Measurements from ENCODE around the gene ZNF133. TPM values are rescaled to one million over a fixed set of nuclear protein-coding genes. Genes with fewer than 3 reads are reported as not detected.
"Not testable (repeated sequence)": the region's sequence is repeated elsewhere in the genome, so short reads cannot be mapped to it uniquely, and the experiment has no call there.

Gene ZNF133
- total RNA-seq, 2 experiments from 2014 or later, result 5.9 to 6.5 TPM

- Histone ChIP-seq H3K9me3 (ENCODE audit: low read length) (peaks cover 13% of the 10 kb centered on the region; the same call in 1 of the 2 replicates), H2AFZ (ENCODE audit: low read length) (no peak overlapping the region), H3K36me3 (ENCODE audit: insufficient read depth, low read length) (no peaks in the 10 kb centered on the region), H3K27ac (ENCODE audit: low read depth, low read length, poor library complexity, severe bottlenecking) (no peak overlapping the region), H3K4me1 (ENCODE audit: insufficient read depth, low read length, poor library complexity, severe bottlenecking) (no peaks in the 10 kb centered on the region), H3K9me2 (ENCODE audit: insufficient read depth, low read length) (no peaks in the 10 kb centered on the region), H3K4me2 (ENCODE audit: low read length) (no peak overlapping the region), H4K20me1 (ENCODE audit: insufficient read depth, low read length) (no peaks in the 10 kb centered on the region), H3K4me3 (ENCODE audit: low read depth, low read length, poor library complexity, severe bottlenecking) (no peak overlapping the region), H3K79me2 (ENCODE audit: insufficient read depth, low read depth, low read length) (no peaks in the 10 kb centered on the region)
- intact Hi-C loops (cut with micrococcal nuclease; ENCODE audit: unreplicated experiment), result no loop called here
- DNase-seq (ENCODE audit: low spot score), result no peak
- TF ChIP-seq EZH2phosphoT487 (IDR thresholded peaks at IDR 0.05; ENCODE audit: borderline replicate concordance, low read depth, low read length), result no peak
- no peak for TF ChIP-seq CTCF (conservative IDR thresholded peaks at IDR 0.05; ENCODE audit: low read length)
- CTCF ChIA-PET (ENCODE audit: unreplicated experiment), result no interaction called here
- POLR2A ChIA-PET, result interaction anchor here (0.6 kb wide), 1 partner anchor 16 kb away, joined by 3 read pairs; no protein-coding TSS in a partner anchor
- BruUV-seq (replicated peaks), result no TSS peak
Measured at GRCh38 chr20:18324596-18325089, 36.3 kb downstream of the ZNF133 start.

- Histone ChIP-seq H3K4me1 (ENCODE audit: insufficient read depth, low read length, poor library complexity, severe bottlenecking) (no peaks in the 10 kb centered on the region), H3K4me2 (ENCODE audit: low read length) (no peak overlapping the region), H3K36me3 (ENCODE audit: insufficient read depth, low read length) (no peaks in the 10 kb centered on the region), H3K9me3 (ENCODE audit: low read length) (peaks cover 17% of the 10 kb centered on the region; the same call in 1 of the 2 replicates), H4K20me1 (ENCODE audit: insufficient read depth, low read length) (no peaks in the 10 kb centered on the region), H3K79me2 (ENCODE audit: insufficient read depth, low read depth, low read length) (no peaks in the 10 kb centered on the region), H3K27ac (ENCODE audit: low read depth, low read length, poor library complexity, severe bottlenecking) (no peak overlapping the region), H3K9me2 (ENCODE audit: insufficient read depth, low read length) (no peaks in the 10 kb centered on the region), H3K4me3 (ENCODE audit: low read depth, low read length, poor library complexity, severe bottlenecking) (no peak overlapping the region), H2AFZ (ENCODE audit: low read length) (no peak overlapping the region)
- no peak for DNase-seq (ENCODE audit: low spot score)
- no TSS peak for BruUV-seq (replicated peaks)
- intact Hi-C loops (cut with micrococcal nuclease; ENCODE audit: unreplicated experiment), result no loop called here
- TF ChIP-seq EZH2phosphoT487 (IDR thresholded peaks at IDR 0.05; ENCODE audit: borderline replicate concordance, low read depth, low read length) (no peak), CTCF (conservative IDR thresholded peaks at IDR 0.05; ENCODE audit: low read length) (no peak)
- POLR2A ChIA-PET, result no interaction called here
- CTCF ChIA-PET (ENCODE audit: unreplicated experiment), result no interaction called here
Measured at GRCh38 chr20:18326990-18327389, 38.7 kb downstream of the ZNF133 start.

- no peaks in the 10 kb centered on the region for H3K36me3 ChIP-seq (ENCODE audit: insufficient read depth, low read length)
- no peak overlapping the region for H3K27ac ChIP-seq (ENCODE audit: low read depth, low read length, poor library complexity, severe bottlenecking)
- intact Hi-C loops (cut with micrococcal nuclease; ENCODE audit: unreplicated experiment), result no loop called here
- H3K79me2 ChIP-seq (ENCODE audit: insufficient read depth, low read depth, low read length), result no peaks in the 10 kb centered on the region
- no peaks in the 10 kb centered on the region for H4K20me1 ChIP-seq (ENCODE audit: insufficient read depth, low read length)
- H3K4me3 ChIP-seq (ENCODE audit: low read depth, low read length, poor library complexity, severe bottlenecking), result no peak overlapping the region
- no peak overlapping the region for H3K4me2 ChIP-seq (ENCODE audit: low read length)
- no peak for DNase-seq (ENCODE audit: low spot score)
- BruUV-seq (replicated peaks), result no TSS peak
- peaks cover 18% of the 10 kb centered on the region; the same call in 1 of the 2 replicates for H3K9me3 ChIP-seq (ENCODE audit: low read length)
- no peak for TF ChIP-seq EZH2phosphoT487 (IDR thresholded peaks at IDR 0.05; ENCODE audit: borderline replicate concordance, low read depth, low read length)
- no peak for TF ChIP-seq CTCF (conservative IDR thresholded peaks at IDR 0.05; ENCODE audit: low read length)
- CTCF ChIA-PET (ENCODE audit: unreplicated experiment), result no interaction called here
- H3K4me1 ChIP-seq (ENCODE audit: insufficient read depth, low read length, poor library complexity, severe bottlenecking), result no peaks in the 10 kb centered on the region
- POLR2A ChIA-PET, result interaction anchor here (0.5 to 0.6 kb wide), 2 partner anchors 376 to 940 kb away, joined by 3 to 7 read pairs; no protein-coding TSS in a partner anchor
- H2AFZ ChIP-seq (ENCODE audit: low read length), result no peak overlapping the region
- no peaks in the 10 kb centered on the region for H3K9me2 ChIP-seq (ENCODE audit: insufficient read depth, low read length)
Measured at GRCh38 chr20:18331694-18332093, 43.4 kb downstream of the ZNF133 start.

- DNase-seq (ENCODE audit: low spot score); intact Hi-C loops (cut with micrococcal nuclease; ENCODE audit: unreplicated experiment); POLR2A ChIA-PET; H3K36me3 ChIP-seq (ENCODE audit: insufficient read depth, low read length); H3K4me1 ChIP-seq (ENCODE audit: insufficient read depth, low read length, poor library complexity, severe bottlenecking); CTCF ChIA-PET (ENCODE audit: unreplicated experiment); H3K79me2 ChIP-seq (ENCODE audit: insufficient read depth, low read depth, low read length); H3K9me3 ChIP-seq (ENCODE audit: low read length); H2AFZ ChIP-seq (ENCODE audit: low read length); H3K9me2 ChIP-seq (ENCODE audit: insufficient read depth, low read length); BruUV-seq (replicated peaks); H3K27ac ChIP-seq (ENCODE audit: low read depth, low read length, poor library complexity, severe bottlenecking); H3K4me2 ChIP-seq (ENCODE audit: low read length); H4K20me1 ChIP-seq (ENCODE audit: insufficient read depth, low read length); H3K4me3 ChIP-seq (ENCODE audit: low read depth, low read length, poor library complexity, severe bottlenecking): not testable (repeated sequence)
Measured at GRCh38 chr20:18349749-18350148, 61.4 kb downstream of the ZNF133 start.

All from OCI-LY7 (cell line).